ENCODE data around the gene TTYH3.

- TF ChIP-seq POLR2A (IDR thresholded peaks at IDR 0.05; ENCODE audit: low read length): no peak
- TF ChIP-seq GATA1 (IDR thresholded peaks at IDR 0.05; ENCODE audit: low read depth, low read length): no peak
These were observed 43.5 kb downstream of the TTYH3 start for GRCh38 chr7:2675256-2675764.

All from erythroblast (primary cell).